C4-2B (cell line): ENCODE measurements around the gene MOSPD3.

ENCODE experiments used
- H3K27ac ChIP-seq: fragments of 450-650 bp; 2 replicates; pipeline ENCODE4 v1.5.1; 2017
- CTCF ChIP-seq: fragments of 450-650 bp; conservative IDR thresholded peaks from 2 replicates; pipeline ENCODE4 v1.5.1; 2017; ENCODE audit warnings: mild to moderate bottlenecking
- ZFX ChIP-seq: fragments of 450-650 bp; IDR thresholded peaks from 2 replicates; pipeline ENCODE4 v1.6.1; 2017

The MOSPD3 gene

GRCh38 chr7:100567751-100568175 lies 44.6 kb upstream of the MOSPD3 start:
- TF ChIP-seq ZFX (no peak), CTCF (no peak)

GRCh38 chr7:100568176-100568895 lies 44.0 kb upstream of the MOSPD3 start:
- TF ChIP-seq ZFX: no peak
- no peak for TF ChIP-seq CTCF
- H3K27ac ChIP-seq: no peak overlapping the region

More at GRCh38 chr7:100567751-100568175, 44.6 kb upstream of the MOSPD3 start:
- no peak overlapping the region for H3K27ac ChIP-seq

GRCh38 chr7:100568896-100569844 lies 43.2 kb upstream of the MOSPD3 start:
- peak; percentile 47 for TF ChIP-seq CTCF
- TF ChIP-seq ZFX: no peak
- H3K27ac ChIP-seq: no peak overlapping the region

GRCh38 chr7:100570954-100571828 lies 41.1 kb upstream of the MOSPD3 start:
- no peak for TF ChIP-seq CTCF
- no peak overlapping the region for H3K27ac ChIP-seq

GRCh38 chr7:100571829-100572116 lies 40.6 kb upstream of the MOSPD3 start:
- TF ChIP-seq ZFX (no peak), CTCF (no peak)
- no peak overlapping the region for H3K27ac ChIP-seq

- TF ChIP-seq ZFX (no peak), CTCF (no peak)
- H3K27ac ChIP-seq: no peak overlapping the region
These were observed 39.9 kb upstream of the MOSPD3 start for GRCh38 chr7:100572281-100572948.
